ENCODE data around the gene SGPP1.

- TF ChIP-seq CTCF (IDR thresholded peaks at IDR 0.05 in 2 of 3, conservative IDR thresholded peaks at IDR 0.05 in 1 of 3; ENCODE audit: borderline replicate concordance in 1 of 3, insufficient read depth in 1 of 3, low read depth in 2 of 3, low read length in 2 of 3) (no peak), POLR2A (IDR thresholded peaks at IDR 0.05; ENCODE audit: borderline replicate concordance, extremely low read depth, insufficient read depth, insufficient read length) (no peak)
Observed at GRCh38 chr14:63692310-63693020, 35.4 kb downstream of the SGPP1 start.

Measured in HCT116 (cell line).